22Rv1 (cell line): ENCODE measurements around the gene TMEM232.

ENCODE experiments used
- ZFX ChIP-seq: fragments of 450-650 bp; IDR thresholded peaks from 2 replicates; pipeline ENCODE4 v1.6.1; 2017; ENCODE audit warnings: antibody characterized with exemption, borderline replicate concordance
- TF ChIP-seq, protein P1 (sequence below): fragments of 450-650 bp; IDR thresholded peaks from 2 replicates; pipeline ENCODE4 v1.5.1; 2017; ENCODE audit warnings: mild to moderate bottlenecking

- TF ChIP-seq, protein P1, sequence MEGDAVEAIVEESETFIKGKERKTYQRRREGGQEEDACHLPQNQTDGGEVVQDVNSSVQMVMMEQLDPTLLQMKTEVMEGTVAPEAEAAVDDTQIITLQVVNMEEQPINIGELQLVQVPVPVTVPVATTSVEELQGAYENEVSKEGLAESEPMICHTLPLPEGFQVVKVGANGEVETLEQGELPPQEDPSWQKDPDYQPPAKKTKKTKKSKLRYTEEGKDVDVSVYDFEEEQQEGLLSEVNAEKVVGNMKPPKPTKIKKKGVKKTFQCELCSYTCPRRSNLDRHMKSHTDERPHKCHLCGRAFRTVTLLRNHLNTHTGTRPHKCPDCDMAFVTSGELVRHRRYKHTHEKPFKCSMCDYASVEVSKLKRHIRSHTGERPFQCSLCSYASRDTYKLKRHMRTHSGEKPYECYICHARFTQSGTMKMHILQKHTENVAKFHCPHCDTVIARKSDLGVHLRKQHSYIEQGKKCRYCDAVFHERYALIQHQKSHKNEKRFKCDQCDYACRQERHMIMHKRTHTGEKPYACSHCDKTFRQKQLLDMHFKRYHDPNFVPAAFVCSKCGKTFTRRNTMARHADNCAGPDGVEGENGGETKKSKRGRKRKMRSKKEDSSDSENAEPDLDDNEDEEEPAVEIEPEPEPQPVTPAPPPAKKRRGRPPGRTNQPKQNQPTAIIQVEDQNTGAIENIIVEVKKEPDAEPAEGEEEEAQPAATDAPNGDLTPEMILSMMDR: peak; percentile 72
- no peak for TF ChIP-seq ZFX
Measured at GRCh38 chr5:110625376-110625999, 101.0 kb downstream of the TMEM232 start.
